Measurements from ENCODE around the gene SEC24D.

The SEC24D gene

GRCh38 chr4:118683513-118683912, 152.4 kb downstream of the SEC24D start:
- no peak overlapping the region for H3K27ac ChIP-seq

GRCh38 chr4:118682928-118683327, 153.0 kb downstream of the SEC24D start:
- peak; percentile 59 for TF ChIP-seq CTCF (conservative IDR thresholded peaks at IDR 0.05)
- no peak overlapping the region for H3K27ac ChIP-seq

More at GRCh38 chr4:118683513-118683912, 152.4 kb downstream of the SEC24D start:
- TF ChIP-seq CTCF (conservative IDR thresholded peaks at IDR 0.05), result no peak

- TF ChIP-seq CTCF (conservative IDR thresholded peaks at IDR 0.05), result no peak
- H3K27ac ChIP-seq, result no peak overlapping the region
Measured at GRCh38 chr4:118680808-118681207, 155.1 kb downstream of the SEC24D start.

- TF ChIP-seq CTCF (conservative IDR thresholded peaks at IDR 0.05), result 0 out of 2 replicates have a peak, but pooled peaks have one; percentile 23
Measured at GRCh38 chr4:118676128-118676527, 159.8 kb downstream of the SEC24D start.

More at GRCh38 chr4:118676128-118676527, 159.8 kb downstream of the SEC24D start:
- no peak overlapping the region for H3K27ac ChIP-seq
